Measurements from ENCODE around the gene RARRES2.
"Not testable (repeated sequence)": the region's sequence is repeated elsewhere in the genome, so short reads cannot be mapped to it uniquely, and the experiment has no call there.

RARRES2 gene

DNA sequence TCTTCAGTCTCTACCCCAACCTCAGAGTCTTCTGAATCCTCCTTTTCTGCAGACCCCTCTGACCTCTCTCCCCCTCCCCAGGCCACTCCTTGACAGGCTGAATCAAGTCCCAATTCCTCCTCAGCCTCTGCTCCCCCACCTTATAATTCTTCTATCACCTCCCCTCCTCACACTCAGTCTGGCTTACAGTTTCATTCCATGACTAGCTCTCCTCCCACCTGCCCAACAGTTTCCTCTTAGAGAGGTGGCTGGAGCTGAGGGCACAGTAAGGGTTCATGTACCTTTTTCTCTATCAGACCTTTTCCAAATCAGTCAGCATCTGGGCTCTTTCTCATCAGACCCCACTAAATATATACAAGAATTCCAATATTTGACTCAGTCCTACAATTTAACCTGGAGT, 32.9 kb downstream of the RARRES2 start:
- H3K4me3 ChIP-seq (ENCODE audit: low read length), result no peak overlapping the region
- 0 out of 2 replicates have a peak, but pooled peaks cover 3% of the 10 kb centered on the region for H3K27me3 ChIP-seq (ENCODE audit: control insufficient read depth, low read length)
- no peaks in the 10 kb centered on the region for H3F3A ChIP-seq (ENCODE audit: control insufficient read depth, insufficient read depth)
- H3K36me3 ChIP-seq (ENCODE audit: control insufficient read depth, low read length), result no peaks in the 10 kb centered on the region
- no peaks in the 10 kb centered on the region for H3K9me2 ChIP-seq (replicated peaks; ENCODE audit: control insufficient read depth, low read length)
- TF ChIP-seq EZH2phosphoT487 (IDR thresholded peaks at IDR 0.05; ENCODE audit: borderline replicate concordance, low read length), result no peak
- TF ChIP-seq, protein P1, sequence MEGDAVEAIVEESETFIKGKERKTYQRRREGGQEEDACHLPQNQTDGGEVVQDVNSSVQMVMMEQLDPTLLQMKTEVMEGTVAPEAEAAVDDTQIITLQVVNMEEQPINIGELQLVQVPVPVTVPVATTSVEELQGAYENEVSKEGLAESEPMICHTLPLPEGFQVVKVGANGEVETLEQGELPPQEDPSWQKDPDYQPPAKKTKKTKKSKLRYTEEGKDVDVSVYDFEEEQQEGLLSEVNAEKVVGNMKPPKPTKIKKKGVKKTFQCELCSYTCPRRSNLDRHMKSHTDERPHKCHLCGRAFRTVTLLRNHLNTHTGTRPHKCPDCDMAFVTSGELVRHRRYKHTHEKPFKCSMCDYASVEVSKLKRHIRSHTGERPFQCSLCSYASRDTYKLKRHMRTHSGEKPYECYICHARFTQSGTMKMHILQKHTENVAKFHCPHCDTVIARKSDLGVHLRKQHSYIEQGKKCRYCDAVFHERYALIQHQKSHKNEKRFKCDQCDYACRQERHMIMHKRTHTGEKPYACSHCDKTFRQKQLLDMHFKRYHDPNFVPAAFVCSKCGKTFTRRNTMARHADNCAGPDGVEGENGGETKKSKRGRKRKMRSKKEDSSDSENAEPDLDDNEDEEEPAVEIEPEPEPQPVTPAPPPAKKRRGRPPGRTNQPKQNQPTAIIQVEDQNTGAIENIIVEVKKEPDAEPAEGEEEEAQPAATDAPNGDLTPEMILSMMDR (IDR thresholded peaks at IDR 0.05; ENCODE audit: low read depth, low read length, poor library complexity, severe bottlenecking), result no peak
- no peaks in the 10 kb centered on the region for H3K4me1 ChIP-seq (ENCODE audit: control insufficient read depth, low read length)
- H3K79me2 ChIP-seq (ENCODE audit: control insufficient read depth, low read length), result no peaks in the 10 kb centered on the region
- H3K9me3 ChIP-seq (ENCODE audit: control insufficient read depth, insufficient read depth, low read length), result no peaks in the 10 kb centered on the region
- H3K4me2 ChIP-seq (ENCODE audit: low read length), result no peak overlapping the region
- H4K20me1 ChIP-seq (ENCODE audit: control insufficient read depth, insufficient read depth, low read depth, low read length), result no peaks in the 10 kb centered on the region; the same call in 1 of the 2 replicates
- H3K27ac ChIP-seq (ENCODE audit: low read depth, low read length), result no peak overlapping the region

DNA sequence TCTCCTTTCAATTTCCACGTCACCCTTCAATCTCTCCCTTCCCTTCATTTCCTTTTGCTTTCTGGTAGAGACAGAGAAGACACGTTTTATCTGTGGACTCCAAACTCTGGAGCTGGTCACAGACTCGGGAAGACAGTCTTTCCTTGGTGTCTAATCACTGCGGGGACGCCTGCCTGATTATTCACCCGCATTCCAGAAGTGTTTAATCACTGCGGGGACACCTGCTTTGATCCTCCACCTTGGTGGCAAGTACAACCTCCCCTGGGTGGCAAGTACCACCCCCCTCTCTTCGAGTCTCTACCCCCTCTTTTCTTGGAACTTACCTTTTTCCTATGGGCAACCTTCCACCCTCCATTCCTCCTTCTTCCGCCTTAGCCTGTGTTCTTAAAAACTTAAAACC, 33.5 kb downstream of the RARRES2 start:
- 0 out of 2 replicates have a peak, but pooled peaks cover 3% of the 10 kb centered on the region for H3K27me3 ChIP-seq (ENCODE audit: control insufficient read depth, low read length)
- H3K36me3 ChIP-seq (ENCODE audit: control insufficient read depth, low read length), result no peaks in the 10 kb centered on the region
- H3K9me3 ChIP-seq (ENCODE audit: control insufficient read depth, insufficient read depth, low read length), result no peaks in the 10 kb centered on the region
- no peak overlapping the region for H3K4me2 ChIP-seq (ENCODE audit: low read length)
- H3K9me2 ChIP-seq (replicated peaks; ENCODE audit: control insufficient read depth, low read length), result no peaks in the 10 kb centered on the region
- no peaks in the 10 kb centered on the region for H3K79me2 ChIP-seq (ENCODE audit: control insufficient read depth, low read length)
- no peak overlapping the region for H3K27ac ChIP-seq (ENCODE audit: low read depth, low read length)
- H4K20me1 ChIP-seq (ENCODE audit: control insufficient read depth, insufficient read depth, low read depth, low read length), result no peaks in the 10 kb centered on the region; the same call in 1 of the 2 replicates
- no peaks in the 10 kb centered on the region for H3K4me1 ChIP-seq (ENCODE audit: control insufficient read depth, low read length)
- H3K4me3 ChIP-seq (ENCODE audit: low read length), result no peak overlapping the region
- TF ChIP-seq EZH2phosphoT487 (IDR thresholded peaks at IDR 0.05; ENCODE audit: borderline replicate concordance, low read length), result no peak
- TF ChIP-seq, protein P1 (IDR thresholded peaks at IDR 0.05; ENCODE audit: low read depth, low read length, poor library complexity, severe bottlenecking), result no peak
- no peaks in the 10 kb centered on the region for H3F3A ChIP-seq (ENCODE audit: control insufficient read depth, insufficient read depth)

DNA sequence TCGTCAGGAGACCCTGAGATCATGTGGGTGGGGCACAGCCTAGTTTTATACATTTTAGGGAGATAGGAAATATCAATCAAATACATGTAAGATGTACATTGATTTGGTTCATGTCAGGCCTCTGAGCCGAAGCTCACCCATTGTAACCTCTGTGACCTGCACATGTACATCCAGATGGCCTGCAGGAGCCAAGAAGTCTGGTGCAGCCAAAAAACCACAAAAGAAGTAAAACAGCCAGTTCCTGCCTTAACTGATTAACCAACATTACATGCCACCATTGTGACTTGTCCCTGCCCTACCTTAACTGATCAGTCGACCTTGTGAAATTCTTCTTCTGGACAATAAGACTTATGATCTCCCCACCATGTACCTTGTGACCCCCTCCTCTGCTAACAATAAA, 34.3 kb downstream of the RARRES2 start:
- Histone ChIP-seq H3K27me3 (ENCODE audit: control insufficient read depth, low read length) (0 out of 2 replicates have a peak, but pooled peaks cover 3% of the 10 kb centered on the region), H3K4me2 (ENCODE audit: low read length) (no peak overlapping the region), H3K79me2 (ENCODE audit: control insufficient read depth, low read length) (no peaks in the 10 kb centered on the region), H3K36me3 (ENCODE audit: control insufficient read depth, low read length) (no peaks in the 10 kb centered on the region), H3K9me3 (ENCODE audit: control insufficient read depth, insufficient read depth, low read length) (no peaks in the 10 kb centered on the region), H3F3A (ENCODE audit: control insufficient read depth, insufficient read depth) (no peaks in the 10 kb centered on the region), H3K4me3 (ENCODE audit: low read length) (no peak overlapping the region), H3K9me2 (replicated peaks; ENCODE audit: control insufficient read depth, low read length) (no peaks in the 10 kb centered on the region), H3K27ac (ENCODE audit: low read depth, low read length) (no peak overlapping the region), H3K4me1 (ENCODE audit: control insufficient read depth, low read length) (no peaks in the 10 kb centered on the region), H4K20me1 (ENCODE audit: control insufficient read depth, insufficient read depth, low read depth, low read length) (no peaks in the 10 kb centered on the region; the same call in 1 of the 2 replicates)
- TF ChIP-seq, protein P1 (IDR thresholded peaks at IDR 0.05; ENCODE audit: low read depth, low read length, poor library complexity, severe bottlenecking), result no peak
- TF ChIP-seq EZH2phosphoT487 (IDR thresholded peaks at IDR 0.05; ENCODE audit: borderline replicate concordance, low read length), result no peak

DNA sequence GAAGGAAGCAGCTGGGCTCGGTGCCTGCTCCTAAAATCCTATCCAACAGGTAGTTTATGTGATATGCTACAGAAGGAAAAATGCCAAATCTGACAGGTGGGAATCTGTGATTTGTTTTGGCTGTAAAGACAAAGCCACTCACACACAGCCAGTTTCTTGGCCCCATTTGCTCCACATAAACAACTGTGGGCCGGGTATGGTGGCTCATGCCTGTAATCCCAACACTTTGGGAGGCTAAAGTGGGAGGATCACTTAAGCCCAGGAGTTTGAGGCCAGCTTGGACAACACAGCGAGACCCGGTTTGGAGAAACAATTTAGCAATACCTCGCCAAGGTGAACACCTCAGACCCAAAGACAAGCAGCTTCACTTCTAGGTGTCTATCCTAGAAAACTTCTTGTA, 35.1 kb downstream of the RARRES2 start:
- H3K9me2 ChIP-seq (replicated peaks; ENCODE audit: control insufficient read depth, low read length); H4K20me1 ChIP-seq (ENCODE audit: control insufficient read depth, insufficient read depth, low read depth, low read length); H3K36me3 ChIP-seq (ENCODE audit: control insufficient read depth, low read length); H3K27me3 ChIP-seq (ENCODE audit: control insufficient read depth, low read length); H3K4me3 ChIP-seq (ENCODE audit: low read length); H3F3A ChIP-seq (ENCODE audit: control insufficient read depth, insufficient read depth); H3K4me2 ChIP-seq (ENCODE audit: low read length); H3K9me3 ChIP-seq (ENCODE audit: control insufficient read depth, insufficient read depth, low read length); H3K27ac ChIP-seq (ENCODE audit: low read depth, low read length); H3K4me1 ChIP-seq (ENCODE audit: control insufficient read depth, low read length); H3K79me2 ChIP-seq (ENCODE audit: control insufficient read depth, low read length): not testable (repeated sequence)

DNA sequence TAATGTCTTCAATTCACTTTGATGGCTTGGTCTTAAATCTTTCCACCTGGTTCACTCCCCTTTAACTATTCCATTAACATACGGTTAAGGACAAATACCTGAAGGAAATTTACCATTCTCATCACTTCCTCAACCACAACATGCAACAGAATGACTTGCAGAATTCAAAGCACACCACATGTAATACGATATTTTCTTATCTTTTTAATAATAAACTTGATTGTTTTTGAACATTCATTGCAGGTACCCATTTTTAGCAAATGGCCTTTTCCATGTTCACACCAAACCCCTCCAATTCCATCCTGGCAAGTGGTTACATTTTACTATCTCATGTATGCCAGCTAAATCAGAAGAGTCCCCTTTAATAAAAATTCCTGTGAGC, 35.5 kb downstream of the RARRES2 start:
- H3K4me2 ChIP-seq (ENCODE audit: low read length); H4K20me1 ChIP-seq (ENCODE audit: control insufficient read depth, insufficient read depth, low read depth, low read length); H3K36me3 ChIP-seq (ENCODE audit: control insufficient read depth, low read length); H3K27me3 ChIP-seq (ENCODE audit: control insufficient read depth, low read length); H3K4me3 ChIP-seq (ENCODE audit: low read length); H3K4me1 ChIP-seq (ENCODE audit: control insufficient read depth, low read length); H3K79me2 ChIP-seq (ENCODE audit: control insufficient read depth, low read length); H3F3A ChIP-seq (ENCODE audit: control insufficient read depth, insufficient read depth); H3K27ac ChIP-seq (ENCODE audit: low read depth, low read length); H3K9me3 ChIP-seq (ENCODE audit: control insufficient read depth, insufficient read depth, low read length); H3K9me2 ChIP-seq (replicated peaks; ENCODE audit: control insufficient read depth, low read length): not testable (repeated sequence)

DNA sequence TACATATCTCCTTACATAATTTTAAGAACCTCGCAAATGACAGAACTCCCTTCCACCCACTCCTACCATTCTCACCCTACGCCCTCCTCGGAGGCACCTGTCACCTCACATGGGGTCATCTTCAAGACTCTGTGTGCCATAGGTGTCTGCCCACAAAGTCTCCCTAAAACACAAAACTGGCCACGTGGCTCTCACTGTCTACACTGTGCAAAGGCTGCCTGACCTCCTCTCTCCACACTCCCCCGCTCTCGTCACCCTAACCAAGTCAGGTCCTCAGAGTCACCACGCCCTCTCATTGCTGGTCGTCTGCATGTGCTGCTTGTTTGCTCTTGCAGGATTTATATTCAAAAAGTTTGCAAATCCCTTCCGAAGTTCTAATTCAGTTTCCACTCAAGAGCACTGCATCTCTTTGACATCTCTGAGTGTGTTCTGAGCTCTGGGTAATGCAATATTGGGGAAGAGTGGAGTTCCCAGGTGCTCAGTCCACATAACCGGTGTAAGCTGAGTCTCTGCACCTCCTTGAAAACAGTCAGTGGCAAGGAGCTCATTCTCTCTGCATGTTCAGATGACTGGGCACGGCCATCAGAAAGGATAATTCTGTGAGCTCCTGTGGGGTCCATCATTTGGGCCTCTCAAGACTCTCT, 36.0 kb downstream of the RARRES2 start:
- not testable (repeated sequence) for H3F3A ChIP-seq (ENCODE audit: control insufficient read depth, insufficient read depth); H3K9me3 ChIP-seq (ENCODE audit: control insufficient read depth, insufficient read depth, low read length); H4K20me1 ChIP-seq (ENCODE audit: control insufficient read depth, insufficient read depth, low read depth, low read length); H3K79me2 ChIP-seq (ENCODE audit: control insufficient read depth, low read length); H3K4me3 ChIP-seq (ENCODE audit: low read length); H3K4me1 ChIP-seq (ENCODE audit: control insufficient read depth, low read length); H3K9me2 ChIP-seq (replicated peaks; ENCODE audit: control insufficient read depth, low read length); H3K27me3 ChIP-seq (ENCODE audit: control insufficient read depth, low read length); H3K27ac ChIP-seq (ENCODE audit: low read depth, low read length); H3K4me2 ChIP-seq (ENCODE audit: low read length); H3K36me3 ChIP-seq (ENCODE audit: control insufficient read depth, low read length)

Measured in DOHH2 (cell line).